Mesendoderm (in vitro differentiated cells): ENCODE results near the gene YBX2.
A peak's percentile ranks its signal among the peaks of the same experiment; 100 is the strongest.

ENCODE experiments used
- DNase-seq: peaks from one replicate; pipeline ENCODE4 v3.0.0; 2013
- H2AK5ac ChIP-seq: 2 replicates; pipeline ENCODE4 v1.6.1; 2013; ENCODE audit warnings: low read length, inconsistent platforms
- H2BK120ac ChIP-seq: 2 replicates; pipeline ENCODE4 v1.6.1; 2013; ENCODE audit warnings: low read depth, mild to moderate bottlenecking, low read length, moderate library complexity, mixed read lengths
- H2BK15ac ChIP-seq: replicated peaks from 2 replicates; pipeline ENCODE4 v1.6.1; 2013; ENCODE audit warnings: low read depth, mild to moderate bottlenecking, moderate library complexity
- H2BK5ac ChIP-seq: 2 replicates; pipeline ENCODE4 v1.6.1; 2013; ENCODE audit warnings: low read length, inconsistent platforms
- H3K18ac ChIP-seq: 2 replicates; pipeline ENCODE4 v1.6.1; 2013; ENCODE audit warnings: mild to moderate bottlenecking, low read length, mixed read lengths
- H3K23ac ChIP-seq: one replicate; pipeline ENCODE4 v1.6.1; 2013; ENCODE audit warnings: low read length
- H3K27ac ChIP-seq: 2 replicates; pipeline ENCODE4 v1.5.1; 2013; ENCODE audit warnings: low read depth, mild to moderate bottlenecking, inconsistent platforms, low read length, moderate library complexity
- H3K27me3 ChIP-seq: 2 replicates; pipeline ENCODE4 v1.6.1; 2013; ENCODE audit warnings: low read length, control low read depth, mild to moderate bottlenecking, inconsistent platforms; ENCODE audit not compliant: insufficient read depth, poor library complexity
- H3K36me3 ChIP-seq: 2 replicates; pipeline ENCODE4 v1.6.1; 2013; ENCODE audit warnings: low read length, inconsistent platforms; ENCODE audit not compliant: control insufficient read depth, insufficient read depth
- H3K4ac ChIP-seq: one replicate; pipeline ENCODE4 v1.6.1; 2013; ENCODE audit warnings: low read depth, mild to moderate bottlenecking, low read length, moderate library complexity
- H3K4me1 ChIP-seq: 2 replicates; pipeline ENCODE4 v1.6.1; 2013; ENCODE audit warnings: low read depth, low read length, inconsistent platforms; ENCODE audit not compliant: control insufficient read depth
- H3K4me2 ChIP-seq: 2 replicates; pipeline ENCODE4 v1.6.1; 2013; ENCODE audit warnings: low read length
- H3K4me3 ChIP-seq: 2 replicates; pipeline ENCODE4 v1.5.1; 2013; ENCODE audit warnings: mild to moderate bottlenecking, low read length
- H3K56ac ChIP-seq: one replicate; pipeline ENCODE4 v1.6.1; 2013; ENCODE audit warnings: low read length
- H3K79me1 ChIP-seq: 2 replicates; pipeline ENCODE4 v1.6.1; 2013; ENCODE audit warnings: low read length, inconsistent platforms
- H3K79me2 ChIP-seq: 2 replicates; pipeline ENCODE4 v1.6.1; 2013; ENCODE audit warnings: mild to moderate bottlenecking, low read length; ENCODE audit not compliant: control insufficient read depth, insufficient read depth
- H3K9ac ChIP-seq: 2 replicates; pipeline ENCODE4 v1.6.1; 2013; ENCODE audit warnings: low read length, inconsistent platforms
- H4K5ac ChIP-seq: one replicate; pipeline ENCODE4 v1.6.1; 2013; ENCODE audit warnings: low read length
- H4K8ac ChIP-seq: one replicate; pipeline ENCODE4 v1.6.1; 2013; ENCODE audit warnings: low read depth, mild to moderate bottlenecking, control low read depth, low read length, moderate library complexity
- WGBS: extraction: QIAGEN DNeasy Blood & Tissue Kit; methylation state at CpG from one replicate; pipeline ENCODE4 v1.1.7; 2013; ENCODE audit warnings: low lambda C conversion rate, missing lambda C conversion rate; ENCODE audit not compliant: insufficient coverage; ENCODE audit errors: extremely low coverage; 5-methylcytosine and 5-hydroxymethylcytosine counted together

Gene YBX2

GRCh38 chr17:7309628-7310027, 15.2 kb upstream of the YBX2 start:
- H4K5ac ChIP-seq, result no peak overlapping the region
- H2AK5ac ChIP-seq, result no peak overlapping the region
- peaks cover 21% of the 10 kb centered on the region for H3K36me3 ChIP-seq
- H3K4me1 ChIP-seq, result peaks cover 8% of the 10 kb centered on the region
- H2BK15ac ChIP-seq, result no peak overlapping the region
- no peak overlapping the region for H3K27ac ChIP-seq
- no peak overlapping the region for H3K18ac ChIP-seq
- peaks cover 21% of the 10 kb centered on the region for H3K79me1 ChIP-seq
- H4K8ac ChIP-seq, result no peak overlapping the region
- no peak overlapping the region for H3K56ac ChIP-seq
- no peak overlapping the region for H2BK120ac ChIP-seq
- DNase-seq, result no peak
- WGBS, result no CpG with 5 or more reads among the region's 12 CpGs
- H2BK5ac ChIP-seq, result no peak overlapping the region
- peak overlapping the region; percentile 15 for H3K4me2 ChIP-seq
- H3K23ac ChIP-seq, result no peak overlapping the region
- H3K4ac ChIP-seq, result no peak overlapping the region
- no peak overlapping the region for H3K4me3 ChIP-seq
- peak overlapping the region; percentile 98 for H3K9ac ChIP-seq
- no peaks in the 10 kb centered on the region for H3K27me3 ChIP-seq
- H3K79me2 ChIP-seq, result peaks cover 41% of the 10 kb centered on the region

- DNase-seq, result peak; percentile 91
- H3K79me2 ChIP-seq, result peaks cover 39% of the 10 kb centered on the region
- peaks cover 16% of the 10 kb centered on the region for H3K79me1 ChIP-seq
- peak overlapping the region; percentile 100 for H3K4ac ChIP-seq
- H3K4me2 ChIP-seq, result peak overlapping the region; percentile 90
- no peak overlapping the region for H2BK15ac ChIP-seq
- no peak overlapping the region for H4K5ac ChIP-seq
- H3K23ac ChIP-seq, result peak overlapping the region; percentile 92
- H3K4me3 ChIP-seq, result peak overlapping the region; percentile 91
- H3K27me3 ChIP-seq, result no peaks in the 10 kb centered on the region
- peak overlapping the region; percentile 97 for H3K27ac ChIP-seq
- H3K56ac ChIP-seq, result peak overlapping the region; percentile 97
- H3K36me3 ChIP-seq, result peaks cover 21% of the 10 kb centered on the region
- no peak overlapping the region for H2BK120ac ChIP-seq
- H3K18ac ChIP-seq, result peak overlapping the region; percentile 98
- peaks cover 6% of the 10 kb centered on the region for H3K4me1 ChIP-seq
- H3K9ac ChIP-seq, result peak overlapping the region; percentile 98
- WGBS, result no CpG with 5 or more reads among the region's 14 CpGs
- H4K8ac ChIP-seq, result no peak overlapping the region
- H2BK5ac ChIP-seq, result peak overlapping the region; percentile 51
- H2AK5ac ChIP-seq, result peak overlapping the region; percentile 92
Measured at GRCh38 chr17:7308625-7309433, 14.4 kb upstream of the YBX2 start.

- Histone ChIP-seq H4K5ac (no peak overlapping the region), H3K79me1 (peaks cover 16% of the 10 kb centered on the region), H4K8ac (no peak overlapping the region), H2BK5ac (peak overlapping the region; percentile 51), H2BK15ac (no peak overlapping the region), H3K23ac (peak overlapping the region; percentile 92), H3K79me2 (peaks cover 39% of the 10 kb centered on the region), H3K36me3 (peaks cover 21% of the 10 kb centered on the region), H2BK120ac (peak overlapping the region; percentile 83), H3K4ac (peak overlapping the region; percentile 100), H3K18ac (peak overlapping the region; percentile 98), H3K56ac (peak overlapping the region; percentile 97), H3K4me2 (peak overlapping the region; percentile 90), H3K27me3 (no peaks in the 10 kb centered on the region), H3K9ac (peak overlapping the region; percentile 98), H3K4me1 (peaks cover 6% of the 10 kb centered on the region), H2AK5ac (peak overlapping the region; percentile 92), H3K27ac (peak overlapping the region; percentile 97), H3K4me3 (peak overlapping the region; percentile 91)
- no CpG with 5 or more reads among the region's 104 CpGs for WGBS
- peak; percentile 56 for DNase-seq
Measured at GRCh38 chr17:7307686-7308624, 13.5 kb upstream of the YBX2 start.

GRCh38 chr17:7306911-7307685, 12.7 kb upstream of the YBX2 start, which contains the start of gene EIF5A:
EIF5A (plus strand) TSS chr17:7307628; CDS start chr17:7309636, 2,008 bp downstream.
- no CpG with 5 or more reads among the region's 64 CpGs for WGBS
- peak within 1 kb of the TSS; percentile 97 for H3K56ac ChIP-seq
- DNase-seq, result peak; percentile 100
- H3K79me1 ChIP-seq, result peaks cover 15% of the 10 kb centered on the region
- H3K79me2 ChIP-seq, result peaks cover 39% of the 10 kb centered on the region
- H3K23ac ChIP-seq, result peak within 1 kb of the TSS; percentile 92
- H3K27ac ChIP-seq, result peak within 1 kb of the TSS; percentile 97
- peak within 1 kb of the TSS; percentile 92 for H2AK5ac ChIP-seq
- H3K9ac ChIP-seq, result peak within 1 kb of the TSS; percentile 98
- H4K8ac ChIP-seq, result no peak within 1 kb of the TSS
- no peak within 1 kb of the TSS for H2BK15ac ChIP-seq
- H3K27me3 ChIP-seq, result no peaks in the 10 kb centered on the region
- H3K36me3 ChIP-seq, result peaks cover 16% of the 10 kb centered on the region
- H3K4me2 ChIP-seq, result peak within 1 kb of the TSS; percentile 90
- peak within 1 kb of the TSS; percentile 83 for H2BK120ac ChIP-seq
- peaks cover 6% of the 10 kb centered on the region for H3K4me1 ChIP-seq
- H3K18ac ChIP-seq, result peak within 1 kb of the TSS; percentile 98
- H3K4ac ChIP-seq, result peak within 1 kb of the TSS; percentile 100
- H4K5ac ChIP-seq, result no peak within 1 kb of the TSS
- peak within 1 kb of the TSS; percentile 51 for H2BK5ac ChIP-seq
- peak within 1 kb of the TSS; percentile 91 for H3K4me3 ChIP-seq

- H3K27ac ChIP-seq, result no peak overlapping the region
- H3K4me3 ChIP-seq, result no peak overlapping the region
- no peak for DNase-seq
- H2AK5ac ChIP-seq, result no peak overlapping the region
- no peak overlapping the region for H2BK5ac ChIP-seq
- H3K23ac ChIP-seq, result no peak overlapping the region
- no peak overlapping the region for H2BK15ac ChIP-seq
- H3K56ac ChIP-seq, result no peak overlapping the region
- H3K18ac ChIP-seq, result no peak overlapping the region
- H4K8ac ChIP-seq, result no peak overlapping the region
- H2BK120ac ChIP-seq, result no peak overlapping the region
- no peaks in the 10 kb centered on the region for H3K27me3 ChIP-seq
- peaks cover under 1% of the 10 kb centered on the region for H3K36me3 ChIP-seq
- H3K9ac ChIP-seq, result no peak overlapping the region
- no peak overlapping the region for H3K4me2 ChIP-seq
- H3K4ac ChIP-seq, result no peak overlapping the region
- no CpG with 5 or more reads among the region's 7 CpGs for WGBS
- H3K79me2 ChIP-seq, result peaks cover 16% of the 10 kb centered on the region
- H4K5ac ChIP-seq, result no peak overlapping the region
- H3K4me1 ChIP-seq, result peaks cover 1% of the 10 kb centered on the region
- no peaks in the 10 kb centered on the region for H3K79me1 ChIP-seq
Measured at GRCh38 chr17:7304179-7304578, 9.7 kb upstream of the YBX2 start.
